T-helper 9 cell (primary cell): Measurements from ENCODE around the gene SERPINA10.
"Not testable (repeated sequence)": the region's sequence is repeated elsewhere in the genome, so short reads cannot be mapped to it uniquely, and the experiment has no call there.

Source experiments
- DNase-seq: peaks from one replicate; pipeline ENCODE4 v3.0.0-alpha.2; 2020

Gene SERPINA10

GRCh38 chr14:94278731-94279130 lies 14.3 kb downstream of the SERPINA10 start:
- no peak for DNase-seq

GRCh38 chr14:94276898-94277561 lies 16.0 kb downstream of the SERPINA10 start:
- DNase-seq = not testable (repeated sequence)

- DNase-seq = no peak
Measured at GRCh38 chr14:94269156-94269555, 23.9 kb downstream of the SERPINA10 start.

DNA sequence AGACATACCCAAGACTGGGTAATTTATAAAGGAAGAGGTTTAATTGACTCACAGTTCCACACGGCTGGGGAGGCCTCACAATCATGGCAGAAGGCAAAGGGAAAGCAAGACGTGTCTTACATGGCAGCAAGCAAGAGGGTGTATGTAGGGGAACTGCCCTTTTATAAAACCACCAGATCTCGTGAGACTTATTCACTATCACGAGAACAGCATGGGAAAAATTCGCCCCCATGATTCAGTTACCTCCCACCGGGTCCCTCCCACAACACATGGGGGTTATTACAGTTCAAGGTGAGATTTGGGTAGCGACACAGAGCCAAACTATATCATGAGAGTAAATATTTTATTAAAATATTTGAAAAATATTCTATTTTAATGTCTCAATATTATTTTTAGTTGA lies 24.5 kb downstream of the SERPINA10 start:
- not testable (repeated sequence) for DNase-seq

DNA sequence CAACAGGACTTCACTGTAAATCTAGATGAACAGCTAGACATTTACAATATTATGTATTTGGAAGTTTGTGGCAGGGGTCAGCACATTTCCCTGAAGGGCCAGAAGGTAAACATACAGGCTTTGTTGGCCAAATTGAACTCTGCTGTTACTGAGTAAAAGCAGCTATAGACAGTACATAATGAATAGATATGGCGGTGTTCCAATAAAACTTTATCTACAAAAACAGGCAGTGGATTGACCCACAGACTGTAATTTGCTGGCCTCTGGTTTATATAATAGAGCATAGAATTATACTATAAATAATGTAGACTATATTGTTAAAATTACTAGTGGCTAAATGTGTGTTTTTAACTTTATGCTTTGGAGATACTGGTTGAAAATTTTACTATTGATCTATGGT lies 25.7 kb downstream of the SERPINA10 start:
- no peak for DNase-seq

DNA sequence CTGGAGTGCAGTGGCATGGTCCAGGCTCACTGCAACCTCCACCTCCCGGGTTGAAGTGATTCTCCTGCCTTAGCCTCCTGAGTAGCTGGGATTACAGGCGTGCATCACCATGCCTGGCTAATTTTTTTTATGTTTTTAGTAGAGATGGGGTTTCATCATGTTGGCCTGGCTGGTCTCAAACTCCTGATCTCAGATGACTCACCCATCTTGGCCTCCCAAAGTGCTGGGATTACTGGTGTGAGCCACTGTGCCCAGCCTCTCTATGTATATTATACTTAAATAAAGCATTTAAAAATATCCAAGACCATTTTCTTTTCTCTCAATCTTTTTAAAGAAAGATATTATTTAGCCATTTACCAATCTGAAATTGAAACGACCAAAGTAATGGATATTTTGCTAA lies 28.9 kb downstream of the SERPINA10 start:
- DNase-seq = not testable (repeated sequence)

GRCh38 chr14:94244182-94244581 lies 48.9 kb downstream of the SERPINA10 start:
- no peak for DNase-seq

DNA sequence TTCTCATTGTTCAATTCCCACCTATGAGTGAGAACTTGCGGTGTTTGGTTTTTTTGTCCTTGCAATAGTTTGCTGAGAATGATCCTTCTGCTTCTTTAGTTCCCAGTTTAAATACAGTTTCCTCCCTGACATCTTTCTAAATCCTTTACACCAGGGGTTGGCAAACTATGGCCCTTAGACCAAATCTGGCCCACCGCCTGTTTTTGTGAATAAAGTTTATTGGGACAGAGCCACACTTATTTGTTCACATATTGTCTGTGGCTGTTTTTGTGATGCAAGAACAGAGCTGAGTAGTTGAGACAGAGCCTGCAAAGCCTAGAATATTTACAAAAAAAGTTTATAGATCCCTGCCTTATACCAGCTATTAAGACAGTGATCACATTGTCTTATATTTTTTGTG lies 53.7 kb downstream of the SERPINA10 start:
- DNase-seq = no peak

GRCh38 chr14:94237983-94238382 lies 55.1 kb downstream of the SERPINA10 start:
- no peak for DNase-seq

DNA sequence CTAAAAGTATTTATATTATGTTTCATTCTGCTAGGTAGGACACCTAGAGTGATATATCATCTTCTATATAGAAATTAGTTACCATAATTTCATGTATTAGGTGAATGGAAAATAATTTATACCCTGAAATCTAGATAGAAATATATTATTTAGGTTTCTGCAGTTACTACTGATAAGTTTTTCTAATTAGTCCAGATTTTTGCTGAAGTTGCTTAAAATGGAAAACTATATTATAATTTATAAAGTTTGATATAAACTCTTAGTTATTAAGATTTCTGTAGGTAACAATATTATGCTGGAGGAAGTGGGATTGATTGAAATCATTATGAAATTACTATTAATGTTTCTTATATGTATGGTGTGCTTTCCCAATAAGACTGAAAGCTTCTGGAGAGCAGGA lies 56.0 kb downstream of the SERPINA10 start:
- DNase-seq = no peak
